SK-N-SH (cell line): ENCODE data around the gene SUCNR1. TPM values are rescaled to one million over a fixed set of nuclear protein-coding genes. Genes with fewer than 3 reads are reported as not detected.

ENCODE experiments used
- CTCF ChIA-PET: fragments of 300-600, 350-600 bp; formaldehyde crosslinking; extraction: SDS; loops from one replicate; lab custom pipeline; 2021; lab: Yijun Ruan, JAX
- POLR2A ChIA-PET: fragments of 350-600 bp; sonication (Branson Sonifier 250); formaldehyde crosslinking; extraction: SDS; loops from one replicate; lab custom pipeline; 2020; ENCODE audit warnings: antibody characterized with exemption, inconsistent platforms; lab: Yijun Ruan, JAX
- DNase-seq: peaks from one replicate; pipeline ENCODE4 v3.0.0; 2012
- H2AFZ ChIP-seq: fragments of 200-600 bp; sonication (generic); 2 replicates; pipeline ENCODE4 v1.8.1; 2016; ENCODE audit warnings: antibody characterized with exemption, mild to moderate bottlenecking, low read depth
- H3F3A ChIP-seq: fragments of 200-600 bp; sonication (generic); replicated peaks from 2 replicates; pipeline ENCODE3; 2016; ENCODE audit warnings: antibody characterized with exemption, mild to moderate bottlenecking; ENCODE audit not compliant: insufficient read depth
- H3K27ac ChIP-seq, 2 experiments: fragments of 200-500 bp in 1 of 2; fragments of 200-600 bp in 1 of 2; sonication (Bioruptor generic) in 1 of 2; sonication (generic), shearing (Covaris generic) in 1 of 2; 2 replicates each; pipeline versions ENCODE4 v1.5.1 to v1.6.1; 2014 to 2016; ENCODE audit warnings: low read depth in 2 of 2, inconsistent platforms in 1 of 2, low read length in 1 of 2, mild to moderate bottlenecking in 1 of 2, mixed read lengths in 1 of 2
- H3K27me3 ChIP-seq: fragments of 200-600 bp; sonication (generic), shearing (Covaris generic); 2 replicates; pipeline ENCODE4 v1.6.1; 2016; ENCODE audit warnings: mixed run types; ENCODE audit not compliant: insufficient read depth
- H3K36me3 ChIP-seq, 2 experiments: fragments of 200-500 bp in 1 of 2; fragments of 200-600 bp in 1 of 2; sonication (Bioruptor generic) in 1 of 2; sonication (generic) in 1 of 2; replicated peaks in 1 of 2; 2 replicates each; pipeline versions ENCODE3 to v1.5.1; 2014 to 2016; ENCODE audit warnings: low read length in 1 of 2, mild to moderate bottlenecking in 1 of 2; ENCODE audit not compliant: insufficient read depth in 2 of 2, control insufficient read depth in 1 of 2
- H3K4me1 ChIP-seq, 2 experiments: fragments of 200-500 bp in 1 of 2; fragments of 200-600 bp in 1 of 2; sonication (Bioruptor generic) in 1 of 2; sonication (generic), shearing (Covaris generic) in 1 of 2; 2 replicates each; pipeline versions ENCODE4 v1.5.1 to v1.6.1; 2014 to 2016; ENCODE audit warnings: low read depth in 1 of 2, low read length in 1 of 2, mixed run types in 1 of 2; ENCODE audit not compliant: insufficient read depth in 2 of 2, control insufficient read depth in 1 of 2
- H3K4me2 ChIP-seq: fragments of 200-600 bp; sonication (generic), shearing (Covaris generic); 2 replicates; pipeline ENCODE4 v1.6.1; 2017; ENCODE audit warnings: mixed run types
- H3K4me3 ChIP-seq, 2 experiments: fragments of 200-500 bp in 1 of 2; fragments of 200-600 bp in 1 of 2; sonication (Bioruptor generic) in 1 of 2; sonication (generic), shearing (Covaris generic) in 1 of 2; 2 replicates each; pipeline versions ENCODE4 v1.5.1 to v1.8.1; 2014 to 2016; ENCODE audit warnings: low read depth in 2 of 2, inconsistent platforms in 1 of 2, low read length in 1 of 2, mild to moderate bottlenecking in 1 of 2, mixed read lengths in 1 of 2, moderate library complexity in 1 of 2
- H3K79me2 ChIP-seq: fragments of 200-600 bp; sonication (generic); 2 replicates; pipeline ENCODE4 v1.8.1; 2017; ENCODE audit warnings: mild to moderate bottlenecking; ENCODE audit not compliant: insufficient read depth
- H3K9ac ChIP-seq: fragments of 200-600 bp; sonication (generic); 2 replicates; pipeline ENCODE4 v1.6.1; 2017; ENCODE audit warnings: mixed run types
- H3K9me2 ChIP-seq: fragments of 200-600 bp; sonication (generic); 2 replicates; pipeline ENCODE4 v1.6.1; 2017; ENCODE audit warnings: mixed run types
- H3K9me3 ChIP-seq: fragments of 200-600 bp; sonication (generic); 2 replicates; pipeline ENCODE4 v1.6.1; 2017; ENCODE audit warnings: mixed run types, mild to moderate bottlenecking, moderate library complexity
- H4K20me1 ChIP-seq: fragments of 200-600 bp; sonication (generic); 2 replicates; pipeline ENCODE4 v1.6.1; 2017; ENCODE audit warnings: mild to moderate bottlenecking, mixed run types; ENCODE audit not compliant: insufficient read depth
- FOSL2 ChIP-seq: IDR thresholded peaks from 2 replicates; pipeline ENCODE4 v1.4.0; 2012; ENCODE audit warnings: low read depth, mild to moderate bottlenecking, moderate library complexity, borderline replicate concordance
- JUND ChIP-seq: IDR thresholded peaks from 2 replicates; pipeline ENCODE4 v1.4.0; 2012
- MEF2A ChIP-seq: IDR thresholded peaks from 2 replicates; pipeline ENCODE4 v1.4.0; 2012; ENCODE audit warnings: low read depth, borderline replicate concordance
- RAD21 ChIP-seq: IDR thresholded peaks from 2 replicates; pipeline ENCODE4 v1.6.1; 2012; ENCODE audit warnings: mild to moderate bottlenecking, low read length
- TCF12 ChIP-seq: IDR thresholded peaks from 2 replicates; pipeline ENCODE4 v1.4.0; 2012
- WGBS: methylation state at CpG from one replicate; pipeline ENCODE4 v1.1.6; 2017; ENCODE audit warnings: low lambda C conversion rate; 5-methylcytosine and 5-hydroxymethylcytosine counted together
- polyA plus RNA-seq, 3 experiments: library from polyadenylated mRNA; depleted of rRNA; stranded (reverse); fragments of >200 nt; gene quantifications; 2 replicates each; pipeline ENCODE4 v1.2.3, GENCODE V29; 2012

The SUCNR1 gene
- polyA plus RNA-seq, 1 of the 3 experiments (the other 2 are of a cell fraction), result 1.5 TPM

GRCh38 chr3:151931171-151931570 is 57.7 kb downstream of the SUCNR1 start:
- H3K9me3 ChIP-seq, result no peaks in the 10 kb centered on the region
- H3K27ac ChIP-seq, result peak overlapping the region; percentile 47 to 90; a peak in 3 of 4 replicates
- H3K79me2 ChIP-seq, result peaks cover 17% of the 10 kb centered on the region
- H3K9me2 ChIP-seq, result no peaks in the 10 kb centered on the region
- H3K36me3 ChIP-seq, result no peaks in the 10 kb centered on the region
- peaks cover 43% of the 10 kb centered on the region for H3F3A ChIP-seq
- DNase-seq, result no peak
- peak overlapping the region; percentile 44 for H3K9ac ChIP-seq
- POLR2A ChIA-PET, result no interaction called here
- H3K4me1 ChIP-seq, result peaks cover 0 to 13% of the 10 kb centered on the region in 2 experiments; a peak in 2 of 4 replicates
- no peak overlapping the region for H2AFZ ChIP-seq
- no peak for TF ChIP-seq MEF2A
- TF ChIP-seq FOSL2, result peak; percentile 32; the same call in 1 of the 2 replicates
- 3% methylated on average over 1 of the region's 1 CpG for WGBS
- no peaks in the 10 kb centered on the region for H3K27me3 ChIP-seq
- CTCF ChIA-PET, result no interaction called here
- H4K20me1 ChIP-seq, result no peaks in the 10 kb centered on the region
- peak overlapping the region; percentile 11; the same call in 1 of the 2 replicates for H3K4me2 ChIP-seq
- H3K4me3 ChIP-seq, result no peak overlapping the region

GRCh38 chr3:151933234-151933853 is 59.9 kb downstream of the SUCNR1 start:
- CTCF ChIA-PET, result no interaction called here
- Histone ChIP-seq H2AFZ (no peak overlapping the region), H3K9ac (no peak overlapping the region; the same call in 1 of the 2 replicates), H3K4me1 (peaks cover 0 to 13% of the 10 kb centered on the region in 2 experiments; a peak in 2 of 4 replicates), H4K20me1 (no peaks in the 10 kb centered on the region), H3F3A (peaks cover 37% of the 10 kb centered on the region), H3K4me2 (no peak overlapping the region), H3K36me3 (no peaks in the 10 kb centered on the region), H3K27me3 (no peaks in the 10 kb centered on the region), H3K27ac (peak overlapping the region; percentile 51 to 90; a peak in 3 of 4 replicates), H3K9me2 (no peaks in the 10 kb centered on the region), H3K4me3 (no peak overlapping the region), H3K9me3 (no peaks in the 10 kb centered on the region), H3K79me2 (no peaks in the 10 kb centered on the region)
- 29% methylated on average over 2 of the region's 2 CpGs for WGBS
- DNase-seq, result no peak
- TF ChIP-seq RAD21 (no peak), TCF12 (peak; percentile 41), JUND (0 out of 2 replicates have a peak, but pooled peaks have one; percentile 25)
- POLR2A ChIA-PET, result no interaction called here

Other genes with a start within 250 kb of the SUCNR1 start
- not detected in 2 replicates for gene AADACL2, start 139.7 kb upstream of the SUCNR1 start, polyA plus RNA-seq (2012; rRNA removed)
- 1.2 and 3.5 TPM in 2 replicates for gene AADAC, start 59.5 kb upstream of the SUCNR1 start, polyA plus RNA-seq (2012; rRNA removed)